NCI-H2196 treated with DMSO at 0.1 percent for 48 hours (cell line): ENCODE data around the gene NECAP2.
"Not testable (repeated sequence)": the region's sequence is repeated elsewhere in the genome, so short reads cannot be mapped to it uniquely, and the experiment has no call there.

Source experiments
- DNase-seq: peaks from one replicate; lab custom pipeline; 2025; ENCODE audit not compliant: unreplicated experiment; lab: John Stamatoyannopoulos, UW

NECAP2 gene

DNA sequence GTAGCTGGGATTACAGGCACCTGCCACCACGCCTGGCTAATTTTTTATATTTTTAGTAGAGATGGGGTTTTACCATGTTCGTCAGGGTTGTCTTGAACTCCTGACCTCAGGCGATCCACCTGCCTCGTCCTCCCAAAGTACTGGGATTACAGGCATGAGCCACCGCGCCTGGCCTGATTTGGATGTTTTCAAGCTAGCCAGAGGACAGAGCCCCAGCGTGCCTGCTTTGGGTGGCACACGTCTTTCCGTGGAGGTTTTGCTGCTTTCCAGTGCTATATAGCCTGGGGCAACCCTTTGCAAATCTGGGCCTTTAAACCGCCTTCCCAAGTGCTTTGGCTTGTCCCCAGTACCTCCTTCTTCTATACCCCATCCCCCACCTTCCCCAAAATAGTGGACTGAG is 15.6 kb downstream of the NECAP2 start:
- not testable (repeated sequence) for DNase-seq

GRCh38 chr1:16458831-16459230 is 18.3 kb downstream of the NECAP2 start:
- DNase-seq = no peak

DNA sequence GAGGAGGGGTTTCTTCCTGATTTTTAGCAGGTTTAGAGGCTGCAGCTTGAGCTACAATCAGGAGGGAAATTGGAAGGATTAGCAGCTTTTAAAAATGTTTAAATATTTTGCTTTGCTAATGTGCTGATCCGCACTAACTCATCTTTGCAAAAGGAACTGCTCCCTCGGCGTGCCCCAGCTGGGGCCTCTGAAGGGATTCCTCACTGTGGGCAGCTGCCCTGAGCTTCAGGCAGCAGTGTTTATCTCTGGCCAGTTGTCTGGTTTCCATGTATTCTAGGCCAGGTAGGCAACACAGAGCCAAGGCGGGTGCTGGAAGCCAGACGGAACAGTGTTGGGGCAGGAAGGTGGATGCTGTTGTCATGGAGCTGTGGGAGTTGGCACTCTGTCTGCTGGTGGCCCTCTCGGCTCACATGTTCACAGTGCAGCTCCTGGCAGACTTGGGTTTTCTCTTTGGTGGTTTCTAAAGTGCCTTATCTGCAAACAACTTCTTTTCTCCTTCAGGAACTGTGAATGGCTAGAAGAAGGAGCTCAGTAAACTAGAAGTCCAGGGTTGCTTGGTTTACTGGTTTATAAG is 18.9 kb downstream of the NECAP2 start:
- no peak for DNase-seq

DNA sequence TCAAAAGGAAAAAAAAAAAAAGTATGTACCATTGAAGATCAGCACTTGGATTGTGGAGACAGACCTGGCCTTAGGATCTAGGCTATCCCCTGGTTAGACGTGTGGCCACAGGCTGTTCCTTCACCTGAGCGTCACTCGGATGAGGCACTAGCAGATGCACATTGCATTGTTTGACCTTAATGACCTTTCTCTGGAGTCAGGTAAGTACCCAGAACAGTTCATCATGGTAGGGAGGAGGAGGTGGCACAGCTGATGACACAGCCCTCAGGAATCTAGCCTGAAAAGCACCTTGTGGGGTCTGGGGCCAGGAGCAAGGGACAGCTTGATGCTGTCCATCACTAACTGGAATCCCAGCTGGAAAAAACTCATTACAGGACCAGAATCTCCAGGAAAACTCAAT is 21.2 kb downstream of the NECAP2 start:
- no peak for DNase-seq

GRCh38 chr1:16462773-16463330 is 22.3 kb downstream of the NECAP2 start:
- no peak for DNase-seq

DNA sequence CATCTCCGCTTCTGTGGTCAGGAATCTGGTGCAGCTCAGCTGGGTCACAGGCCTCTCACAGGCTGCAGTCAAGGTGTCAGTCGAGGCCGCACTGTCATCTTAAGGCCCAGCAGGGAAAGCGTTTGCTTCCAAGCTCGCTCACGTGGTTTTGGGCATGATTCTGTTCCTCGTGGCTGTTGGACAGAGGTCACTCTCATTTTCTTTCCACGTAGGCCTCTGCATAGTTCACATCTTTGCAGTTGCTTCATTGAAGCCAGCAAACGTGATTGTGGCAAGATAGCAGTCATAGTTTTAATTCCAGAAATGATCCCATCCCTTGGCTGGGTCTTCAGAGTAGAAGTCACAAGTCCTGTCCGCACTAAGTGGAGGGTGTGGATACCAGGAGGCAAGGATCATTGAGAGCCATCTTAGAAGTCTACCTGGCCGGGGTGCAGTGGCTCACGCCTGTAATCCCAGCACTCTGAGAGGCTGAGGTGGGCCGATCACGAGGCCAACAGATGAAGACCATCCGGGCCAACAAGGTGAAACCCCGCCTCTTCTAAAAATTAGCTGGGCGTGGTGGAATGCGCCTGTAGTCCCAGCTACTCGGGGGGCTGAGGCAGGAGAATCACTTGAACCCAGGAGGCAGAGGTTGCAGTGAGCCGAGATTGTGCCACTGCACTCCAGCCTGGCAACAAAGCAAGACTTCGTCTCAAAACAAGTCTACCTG is 24.5 kb downstream of the NECAP2 start:
- DNase-seq = no peak

DNA sequence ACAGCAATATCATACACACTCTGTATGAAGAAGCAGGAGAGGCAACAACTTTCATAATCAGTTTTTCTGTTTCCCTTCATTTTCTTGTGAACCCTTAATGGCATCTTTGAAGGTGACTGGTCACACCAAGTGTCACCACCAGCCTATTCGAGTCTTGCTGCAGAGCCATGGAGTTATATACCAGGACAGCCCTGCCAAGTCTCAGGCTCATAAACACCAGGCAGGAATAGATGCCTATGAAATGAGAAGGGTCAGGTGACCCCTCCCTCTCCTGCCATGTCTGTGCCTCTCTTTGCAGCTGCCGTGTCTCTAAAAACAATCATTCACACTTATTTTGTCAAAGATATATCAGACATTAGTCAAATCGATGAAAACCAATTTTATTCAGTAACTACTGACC is 28.0 kb downstream of the NECAP2 start:
- no peak for DNase-seq

DNA sequence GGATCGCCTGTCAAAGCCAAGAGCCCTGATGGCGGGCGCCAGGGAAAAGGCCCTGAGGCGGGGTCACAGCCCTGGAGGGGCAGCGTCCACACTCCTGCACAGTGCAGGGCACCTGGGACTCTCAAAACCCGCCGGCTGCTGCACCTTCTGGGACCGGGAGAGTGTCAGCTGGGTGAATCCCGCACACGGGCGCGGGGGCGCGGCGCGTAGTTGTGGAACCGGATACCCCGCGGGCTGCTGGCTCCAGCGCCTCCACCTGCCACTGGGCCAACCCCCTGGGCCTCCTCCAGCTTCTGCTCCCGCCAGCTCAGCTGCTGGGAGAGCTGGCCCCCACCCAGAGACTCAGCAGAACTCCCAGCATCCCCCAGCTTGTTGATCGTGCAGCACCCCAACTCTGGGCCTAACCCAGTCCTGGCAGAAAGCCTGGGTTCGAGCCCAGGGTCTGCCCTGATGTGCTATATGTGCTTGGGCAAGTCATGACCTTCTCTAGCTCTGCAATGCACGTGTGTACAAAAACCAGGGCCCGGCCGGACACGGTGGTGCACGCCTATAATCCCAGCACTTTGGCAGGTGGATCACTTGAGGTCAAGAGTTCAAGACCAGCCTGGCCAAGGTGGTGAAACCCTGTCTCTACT is 33.8 kb downstream of the NECAP2 start:
- DNase-seq = no peak

DNA sequence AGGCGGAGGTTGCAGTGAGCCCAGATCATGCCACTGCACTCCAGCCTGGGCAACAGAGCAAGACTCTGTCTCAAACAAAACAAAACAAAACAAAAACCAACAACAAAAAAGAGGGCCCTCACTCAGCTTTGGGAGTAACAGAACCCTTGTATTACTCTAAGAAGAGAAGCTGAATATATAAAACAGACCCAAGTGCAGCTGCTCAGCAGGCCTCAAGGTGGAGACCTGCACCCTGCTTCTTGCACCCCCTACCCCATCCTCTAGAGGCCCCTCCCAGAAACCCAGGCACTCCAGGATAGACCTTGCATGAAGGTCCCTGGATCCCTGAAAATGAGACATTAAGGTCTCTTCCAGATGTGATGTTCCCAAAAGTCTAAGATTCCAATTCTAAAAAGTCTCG is 34.4 kb downstream of the NECAP2 start:
- DNase-seq = not testable (repeated sequence)

DNA sequence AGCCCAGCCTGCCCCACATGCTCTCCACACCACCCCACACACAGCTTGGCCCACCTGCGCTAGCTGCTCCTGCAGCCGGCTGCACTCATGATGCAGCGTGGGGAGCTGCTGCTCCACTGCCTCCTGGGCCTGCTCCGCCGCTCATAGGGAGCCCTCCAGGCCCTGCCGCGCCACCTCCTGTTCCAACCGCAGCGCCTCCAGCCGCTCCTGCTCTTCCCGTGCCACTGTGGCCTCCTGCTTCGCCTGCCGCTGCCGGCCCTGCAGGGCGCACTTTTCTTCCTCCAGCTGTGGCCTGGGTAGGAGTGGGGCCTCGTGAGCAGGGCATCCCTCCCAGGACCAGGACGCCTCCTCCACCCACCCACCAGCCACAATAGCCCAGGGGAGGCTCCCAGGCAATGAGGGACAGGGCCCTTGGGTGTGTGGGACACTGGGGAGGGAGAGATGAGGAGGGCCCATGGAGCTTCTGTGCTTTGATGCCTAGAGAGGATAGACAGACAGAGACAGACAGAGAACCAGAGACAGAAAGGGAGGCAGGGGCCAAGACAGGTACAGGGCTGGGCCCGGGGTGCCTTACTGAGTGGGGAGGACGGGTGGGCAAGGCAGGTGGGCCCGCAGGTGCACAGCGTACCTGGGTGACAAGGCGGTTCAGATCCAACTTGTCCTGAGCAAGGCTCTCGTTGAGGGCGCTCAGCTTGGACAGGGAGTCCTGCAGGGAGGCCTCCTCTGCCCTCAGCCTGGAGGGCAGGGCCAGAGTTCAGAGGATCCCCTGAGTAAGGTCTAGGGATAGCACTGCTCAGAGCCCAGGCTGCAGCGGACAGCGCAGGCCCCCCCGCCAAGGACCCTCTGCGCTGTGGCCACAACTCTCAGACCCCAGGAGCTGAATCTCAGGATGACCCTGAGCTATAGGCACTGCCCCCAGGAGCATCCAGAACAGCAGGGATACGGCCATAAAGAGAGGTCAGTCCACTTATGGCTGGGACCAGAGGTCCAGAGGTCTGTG is 35.5 kb downstream of the NECAP2 start:
- not testable (repeated sequence) for DNase-seq

DNA sequence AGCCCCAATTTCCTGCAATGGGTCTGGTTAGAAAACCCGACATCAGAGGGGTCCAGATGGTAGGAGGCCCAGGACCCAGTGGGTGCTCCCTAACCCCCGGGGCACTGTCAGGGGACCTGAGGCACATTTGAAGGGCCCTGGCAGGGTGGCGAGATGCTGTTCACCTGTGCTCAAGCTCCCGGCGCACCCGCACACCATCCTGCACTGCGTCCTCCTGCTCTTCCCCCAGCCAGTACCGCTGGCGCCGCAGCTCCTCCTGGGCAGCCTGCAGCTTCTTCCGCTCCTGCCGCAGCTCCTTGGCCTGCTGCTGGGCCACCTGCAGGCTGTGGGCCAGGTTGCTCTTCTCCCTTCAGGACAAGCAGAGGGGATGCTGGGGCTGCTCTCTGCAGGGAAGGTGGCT is 37.6 kb downstream of the NECAP2 start:
- DNase-seq = no peak

DNA sequence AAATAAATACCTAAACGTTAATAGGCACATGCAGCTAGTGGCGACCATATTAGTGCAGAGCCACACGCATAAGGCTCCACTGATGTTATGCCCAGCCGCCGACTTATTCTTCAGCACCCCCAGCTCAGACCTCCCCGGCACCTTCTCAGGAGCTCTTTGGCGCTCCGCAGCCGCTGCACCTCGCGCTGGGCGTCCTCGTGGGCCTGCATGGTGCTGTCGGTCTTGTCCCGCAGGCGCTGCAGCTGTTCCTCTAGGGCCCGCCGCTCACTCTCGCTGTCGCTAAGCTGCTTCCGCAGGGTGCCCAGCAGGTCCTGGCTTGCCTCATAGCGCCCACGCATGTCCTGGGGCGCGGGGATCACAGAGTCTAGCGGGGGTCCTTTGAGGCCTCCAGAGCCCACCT is 42.6 kb downstream of the NECAP2 start:
- not testable (repeated sequence) for DNase-seq

GRCh38 chr1:16483639-16484500 is 43.3 kb downstream of the NECAP2 start:
- not testable (repeated sequence) for DNase-seq

DNA sequence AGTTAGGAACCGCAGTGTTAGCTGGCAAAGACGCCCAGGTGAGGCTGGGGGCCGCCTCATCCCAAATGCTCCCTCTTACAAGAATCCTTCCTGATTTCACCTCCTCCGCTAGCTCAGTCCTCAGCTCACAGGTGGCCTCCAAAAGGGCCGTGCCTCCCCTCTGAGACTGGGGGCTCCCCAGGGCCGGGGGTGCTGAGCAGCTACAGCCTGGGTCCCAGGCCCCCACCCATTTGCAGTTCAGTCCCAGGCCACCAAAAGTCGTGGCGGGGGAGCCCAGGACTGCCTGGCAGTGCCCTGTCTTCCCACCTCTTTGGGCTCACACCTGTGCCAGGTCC is 43.9 kb downstream of the NECAP2 start:
- DNase-seq = no peak

DNA sequence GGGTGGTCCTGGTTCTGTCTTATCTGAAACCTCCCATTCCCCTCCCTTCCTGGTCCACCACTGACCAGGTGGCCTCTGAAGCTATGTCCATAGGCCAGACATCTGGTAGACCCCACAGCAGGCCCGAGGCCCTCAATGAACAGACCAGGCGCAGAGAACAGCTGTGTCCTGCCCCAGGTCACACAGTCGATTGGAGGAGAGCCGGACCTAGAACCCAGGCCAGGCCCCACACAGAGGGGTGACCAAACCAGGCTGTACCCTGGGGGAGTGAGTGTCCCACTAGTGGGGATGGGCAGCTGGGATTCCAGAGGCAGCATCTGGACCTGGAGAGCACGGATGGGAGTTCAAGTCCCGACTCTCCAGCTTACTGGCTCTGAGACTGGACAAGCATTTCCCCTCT is 44.4 kb downstream of the NECAP2 start:
- no peak for DNase-seq

GRCh38 chr1:16486316-16486715 is 45.8 kb downstream of the NECAP2 start:
- not testable (repeated sequence) for DNase-seq

DNA sequence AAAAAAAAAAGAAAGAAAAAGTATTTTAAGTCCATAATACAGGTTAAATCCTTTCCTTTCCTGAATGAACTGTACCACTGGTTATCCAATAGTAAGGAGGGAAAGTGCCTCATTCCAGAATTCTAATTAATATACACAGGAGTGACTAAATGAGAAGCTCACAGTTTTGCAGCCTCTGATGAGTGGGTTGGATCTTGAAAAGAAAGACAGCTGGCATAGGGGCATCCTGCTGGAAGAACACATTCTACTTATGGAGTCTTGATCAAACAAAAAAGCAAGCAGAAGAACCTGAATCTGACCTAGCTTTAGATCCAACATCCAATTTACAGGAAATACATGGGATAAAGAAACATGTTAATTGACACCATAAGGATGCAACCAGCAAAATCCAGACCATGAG is 46.5 kb downstream of the NECAP2 start:
- DNase-seq = not testable (repeated sequence)

- DNase-seq = not testable (repeated sequence)
Measured at GRCh38 chr1:16489195-16489880, 48.8 kb downstream of the NECAP2 start.

- DNase-seq = no peak
Measured at GRCh38 chr1:16491056-16491675, 50.6 kb downstream of the NECAP2 start.
